ENCODE measurements around the gene SLC25A30. TPM values are rescaled to one million over a fixed set of nuclear protein-coding genes. Genes with fewer than 3 reads are reported as not detected.
"Not testable (repeated sequence)": the region's sequence is repeated elsewhere in the genome, so short reads cannot be mapped to it uniquely, and the experiment has no call there.

Gene SLC25A30
- total and polyA plus RNA-seq, 8 donors = 2.9 to 51.9 (median 7.3) TPM

GRCh38 chr13:45391926-45392325 lies 26.2 kb downstream of the SLC25A30 start:
- H3K4me3 ChIP-seq = no peak overlapping the region
- no peak for DNase-seq
- H3K27ac ChIP-seq = no peak overlapping the region
- intact Hi-C loops (cut with DNase I; ENCODE audit: low total_unique reads) = no loop called here
- no peak for TF ChIP-seq POLR2A (IDR thresholded peaks at IDR 0.05)
- no peak for TF ChIP-seq POLR2AphosphoS5 (IDR thresholded peaks at IDR 0.05)
- TF ChIP-seq EP300 (IDR thresholded peaks at IDR 0.05) = no peak
- TF ChIP-seq CTCF (IDR thresholded peaks at IDR 0.05) = no peak
- H3K9me3 ChIP-seq = no peaks in the 10 kb centered on the region
- peaks cover 0 to 29% (median 20%) of the 10 kb centered on the region in 4 donors for H3K36me3 ChIP-seq
- no peaks in the 10 kb centered on the region for H3K27me3 ChIP-seq
- H3K4me1 ChIP-seq = peaks cover 9 to 30% (median 13%) of the 10 kb centered on the region in 4 donors
- WGBS, 5 donors = 92 to 95% (median 94%) methylated on average over 6 of the region's 6 CpGs

DNA sequence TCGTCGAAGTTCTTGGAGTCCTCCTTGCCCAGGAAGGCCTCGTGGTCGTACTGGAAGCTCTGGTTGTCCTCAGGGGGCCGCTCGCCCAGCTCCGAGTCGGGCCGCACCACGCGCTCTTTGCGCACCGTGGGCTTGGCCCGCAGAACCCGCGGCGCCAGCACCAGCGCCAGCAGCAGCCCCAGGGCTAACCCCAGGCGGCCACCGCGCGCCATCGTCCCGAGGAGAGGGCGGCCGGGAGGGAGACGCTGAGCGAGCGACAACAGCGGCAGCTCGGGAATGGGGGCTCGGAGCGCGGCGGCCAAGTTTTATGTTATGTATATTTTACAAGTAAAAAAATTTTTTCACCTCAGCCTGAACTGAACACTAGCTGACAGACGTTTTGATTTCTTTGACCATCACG lies 27.0 kb downstream of the SLC25A30 start:
- H3K27me3 ChIP-seq; intact Hi-C loops (cut with DNase I; ENCODE audit: low total_unique reads); H3K27ac ChIP-seq; H3K9me3 ChIP-seq; DNase-seq; H3K4me3 ChIP-seq: not testable (repeated sequence)
- peaks cover 2 to 22% (median 5%) of the 10 kb centered on the region in 4 donors for H3K4me1 ChIP-seq
- WGBS, 5 donors = 92 to 98% (median 95%) methylated on average over 25 to 37 of the region's 37 CpGs
- peaks cover 0 to 28% (median 23%) of the 10 kb centered on the region in 4 donors for H3K36me3 ChIP-seq

DNA sequence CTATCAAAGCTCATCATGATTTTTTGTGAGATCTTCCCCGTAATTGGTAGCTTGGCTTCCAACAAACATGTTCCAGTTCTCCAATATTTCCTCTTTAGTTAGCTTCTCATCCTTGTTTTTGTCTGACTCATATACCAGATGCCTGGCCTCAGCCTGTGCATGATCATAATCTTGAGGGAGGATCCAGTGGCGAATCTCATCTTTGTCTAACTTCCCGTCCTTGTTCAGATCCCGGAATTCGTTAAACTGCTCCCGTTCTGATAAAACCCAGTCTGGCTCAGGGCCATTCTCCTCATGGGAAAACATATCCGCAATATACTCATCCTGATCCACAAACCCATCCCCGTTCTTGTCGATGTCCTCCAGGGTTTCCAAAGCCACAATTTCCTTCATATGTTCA lies 27.8 kb downstream of the SLC25A30 start:
- 91 to 98% (median 95%) methylated on average over 8 to 9 of the region's 9 CpGs for WGBS, 5 donors
- not testable (repeated sequence) for DNase-seq

DNA sequence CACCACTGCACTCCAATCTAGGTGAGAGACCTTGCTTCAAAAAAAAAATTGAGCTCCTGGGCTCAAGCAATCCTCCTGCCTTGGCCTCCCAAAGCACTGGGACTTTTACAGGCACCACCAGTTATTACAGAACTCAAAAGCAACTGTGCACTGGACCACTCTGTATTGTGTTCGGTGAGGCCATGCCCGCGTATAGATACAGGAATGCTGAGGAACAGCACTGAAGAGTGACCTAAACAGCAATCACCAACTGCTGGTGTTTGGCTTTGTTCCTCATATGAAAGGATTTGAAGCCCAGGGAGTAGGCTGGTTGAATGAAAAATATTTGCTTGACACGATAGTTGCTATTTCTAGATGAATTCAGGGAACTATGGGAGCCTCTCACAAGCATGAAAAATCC lies 29.5 kb downstream of the SLC25A30 start:
- WGBS, 5 donors = 95 to 98% (median 98%) methylated on average over 4 of the region's 4 CpGs
- Histone ChIP-seq H3K9me3 (no peaks in the 10 kb centered on the region), H3K27me3 (no peaks in the 10 kb centered on the region), H3K27ac (no peak overlapping the region), H3K4me3 (no peak overlapping the region), H3K36me3 (peaks cover 0 to 32% (median 24%) of the 10 kb centered on the region in 4 donors), H3K4me1 (peaks cover 0 to 6% (median 5%) of the 10 kb centered on the region in 4 donors)
- TF ChIP-seq POLR2A (IDR thresholded peaks at IDR 0.05) = no peak
- TF ChIP-seq POLR2AphosphoS5 (IDR thresholded peaks at IDR 0.05) = no peak
- no peak for TF ChIP-seq CTCF (IDR thresholded peaks at IDR 0.05)
- no peak for TF ChIP-seq EP300 (IDR thresholded peaks at IDR 0.05)
- intact Hi-C loops (cut with DNase I; ENCODE audit: low total_unique reads) = no loop called here
- DNase-seq = no peak

More for the DNA sequence above, 27.8 kb downstream of the SLC25A30 start:
- peaks cover 0 to 27% (median 16%) of the 10 kb centered on the region in 4 donors for H3K36me3 ChIP-seq
- H3K4me1 ChIP-seq = peaks cover 0 to 14% (median under 1%) of the 10 kb centered on the region in 4 donors
- H3K9me3 ChIP-seq; H3K27me3 ChIP-seq; H3K27ac ChIP-seq; H3K4me3 ChIP-seq; intact Hi-C loops (cut with DNase I; ENCODE audit: low total_unique reads): not testable (repeated sequence)

- peaks cover 0 to 32% (median 23%) of the 10 kb centered on the region in 4 donors for H3K36me3 ChIP-seq
- H3K4me1 ChIP-seq; H3K27ac ChIP-seq; intact Hi-C loops (cut with DNase I; ENCODE audit: low total_unique reads); H3K4me3 ChIP-seq; H3K27me3 ChIP-seq; H3K9me3 ChIP-seq; DNase-seq: not testable (repeated sequence)
- WGBS, 5 donors = 81 to 91% (median 87%) methylated on average over 17 of the region's 17 CpGs
These were observed 31.1 kb downstream of the SLC25A30 start for GRCh38 chr13:45386892-45387575.

- Histone ChIP-seq H3K27ac (no peak overlapping the region), H3K36me3 (peaks cover 0 to 29% (median 22%) of the 10 kb centered on the region in 4 donors), H3K4me1 (peaks cover 0 to 6% (median 5%) of the 10 kb centered on the region in 4 donors), H3K4me3 (no peak overlapping the region), H3K27me3 (no peaks in the 10 kb centered on the region), H3K9me3 (no peaks in the 10 kb centered on the region)
- intact Hi-C loops (cut with DNase I; ENCODE audit: low total_unique reads) = no loop called here
- DNase-seq = no peak
- no peak for TF ChIP-seq POLR2AphosphoS5 (IDR thresholded peaks at IDR 0.05)
- no peak for TF ChIP-seq EP300 (IDR thresholded peaks at IDR 0.05)
- TF ChIP-seq POLR2A (IDR thresholded peaks at IDR 0.05) = no peak
- TF ChIP-seq CTCF (IDR thresholded peaks at IDR 0.05) = no peak
- 85 to 91% (median 90%) methylated on average over 5 of the region's 5 CpGs for WGBS, 5 donors
These were observed 32.1 kb downstream of the SLC25A30 start for GRCh38 chr13:45385907-45386553.

Data from stomach (tissue), 9 donors.